OCI-LY3 (cell line): ENCODE measurements around the gene ALPK1.

ENCODE experiments used
- H2AFZ ChIP-seq: fragments of 200-600, 300-600 bp; shearing (Covaris generic); 2 replicates; pipeline ENCODE4 v1.6.0; 2014; ENCODE audit warnings: antibody characterized with exemption, low read depth, low read length
- H3K27ac ChIP-seq: fragments of 200-600, 300-600 bp; sonication (generic); 2 replicates; pipeline ENCODE4 v1.5.1; 2014; ENCODE audit warnings: mild to moderate bottlenecking, low read length, moderate library complexity, mixed read lengths
- H3K27me3 ChIP-seq: fragments of 200-600, 300-600 bp; sonication (generic); 2 replicates; pipeline ENCODE4 v1.6.1; 2014; ENCODE audit warnings: low read depth, low read length, mixed read lengths
- H3K36me3 ChIP-seq: fragments of 200-600, 300-600 bp; sonication (generic); replicated peaks from 2 replicates; pipeline ENCODE3; 2014; ENCODE audit warnings: low read depth, low read length, mixed read lengths
- H3K4me1 ChIP-seq: fragments of 300-600, 200-600 bp; sonication (generic); 2 replicates; pipeline ENCODE4 v1.6.1; 2014; ENCODE audit warnings: low read length, mixed read lengths
- H3K4me2 ChIP-seq: fragments of 200-600, 300-600 bp; sonication (generic); 2 replicates; pipeline ENCODE4 v1.6.1; 2014; ENCODE audit warnings: low read length, mixed read lengths
- H3K4me3 ChIP-seq: fragments of 300-600, 200-600 bp; sonication (generic); 2 replicates; pipeline ENCODE4 v1.5.1; 2014; ENCODE audit warnings: antibody characterized with exemption, mild to moderate bottlenecking, low read length, moderate library complexity
- H3K79me2 ChIP-seq: fragments of 300-600, 200-600 bp; shearing (Covaris generic); 2 replicates; pipeline ENCODE4 v1.6.1; 2014; ENCODE audit warnings: mild to moderate bottlenecking, low read length, mixed read lengths
- H3K9ac ChIP-seq: fragments of 300-600, 200-600 bp; shearing (Covaris generic); 2 replicates; pipeline ENCODE4 v1.6.0; 2014; ENCODE audit warnings: mild to moderate bottlenecking, low read length, moderate library complexity
- H3K9me3 ChIP-seq: fragments of 200-600, 300-600 bp; shearing (Covaris generic); 2 replicates; pipeline ENCODE4 v1.6.1; 2014; ENCODE audit warnings: low read length, mixed read lengths; ENCODE audit not compliant: insufficient read depth
- H4K20me1 ChIP-seq: fragments of 200-600, 300-600 bp; sonication (generic); 2 replicates; pipeline ENCODE4 v1.6.1; 2016; ENCODE audit warnings: low read length, mixed read lengths; ENCODE audit not compliant: insufficient read depth
- EZH2phosphoT487 ChIP-seq: fragments of 200-600 bp; shearing (Covaris generic); IDR thresholded peaks from 2 replicates; pipeline ENCODE4 v1.6.1; 2018; ENCODE audit warnings: antibody characterized with exemption, mixed run types, low read depth
- TF ChIP-seq, protein P1 (sequence below): fragments of 200-600, 300-600 bp; sonication (generic); IDR thresholded peaks from 2 replicates; pipeline ENCODE4 v1.5.1; 2014; ENCODE audit warnings: antibody characterized with exemption, low read length, low read depth

Gene ALPK1

DNA sequence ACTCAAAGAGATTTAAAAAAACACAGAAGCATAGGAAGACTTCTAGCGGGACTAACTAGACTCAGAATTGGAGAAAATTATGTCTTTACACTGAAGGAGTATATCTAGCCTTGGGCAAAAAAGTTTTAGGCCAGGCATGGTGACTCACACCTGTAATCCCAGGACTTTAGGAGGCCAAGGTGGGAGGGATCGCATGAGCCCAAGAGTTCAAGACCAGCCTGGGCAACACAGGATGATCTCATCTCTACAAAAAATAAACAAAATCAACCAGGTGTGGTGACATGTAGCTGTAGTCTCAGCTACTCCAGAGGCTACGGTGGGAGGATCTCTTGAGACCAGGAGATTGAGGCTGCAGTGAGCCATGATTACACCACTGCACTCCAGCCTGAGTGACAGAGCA, 119.3 kb downstream of the ALPK1 start:
- Histone ChIP-seq H4K20me1 (no peaks in the 10 kb centered on the region), H3K27me3 (no peaks in the 10 kb centered on the region), H2AFZ (no peak overlapping the region), H3K36me3 (no peaks in the 10 kb centered on the region), H3K27ac (no peak overlapping the region), H3K4me1 (no peaks in the 10 kb centered on the region), H3K4me3 (no peak overlapping the region), H3K79me2 (no peaks in the 10 kb centered on the region), H3K4me2 (no peak overlapping the region), H3K9ac (no peak overlapping the region), H3K9me3 (no peaks in the 10 kb centered on the region)
- TF ChIP-seq, protein P1, sequence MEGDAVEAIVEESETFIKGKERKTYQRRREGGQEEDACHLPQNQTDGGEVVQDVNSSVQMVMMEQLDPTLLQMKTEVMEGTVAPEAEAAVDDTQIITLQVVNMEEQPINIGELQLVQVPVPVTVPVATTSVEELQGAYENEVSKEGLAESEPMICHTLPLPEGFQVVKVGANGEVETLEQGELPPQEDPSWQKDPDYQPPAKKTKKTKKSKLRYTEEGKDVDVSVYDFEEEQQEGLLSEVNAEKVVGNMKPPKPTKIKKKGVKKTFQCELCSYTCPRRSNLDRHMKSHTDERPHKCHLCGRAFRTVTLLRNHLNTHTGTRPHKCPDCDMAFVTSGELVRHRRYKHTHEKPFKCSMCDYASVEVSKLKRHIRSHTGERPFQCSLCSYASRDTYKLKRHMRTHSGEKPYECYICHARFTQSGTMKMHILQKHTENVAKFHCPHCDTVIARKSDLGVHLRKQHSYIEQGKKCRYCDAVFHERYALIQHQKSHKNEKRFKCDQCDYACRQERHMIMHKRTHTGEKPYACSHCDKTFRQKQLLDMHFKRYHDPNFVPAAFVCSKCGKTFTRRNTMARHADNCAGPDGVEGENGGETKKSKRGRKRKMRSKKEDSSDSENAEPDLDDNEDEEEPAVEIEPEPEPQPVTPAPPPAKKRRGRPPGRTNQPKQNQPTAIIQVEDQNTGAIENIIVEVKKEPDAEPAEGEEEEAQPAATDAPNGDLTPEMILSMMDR, result no peak
- TF ChIP-seq EZH2phosphoT487, result no peak

DNA sequence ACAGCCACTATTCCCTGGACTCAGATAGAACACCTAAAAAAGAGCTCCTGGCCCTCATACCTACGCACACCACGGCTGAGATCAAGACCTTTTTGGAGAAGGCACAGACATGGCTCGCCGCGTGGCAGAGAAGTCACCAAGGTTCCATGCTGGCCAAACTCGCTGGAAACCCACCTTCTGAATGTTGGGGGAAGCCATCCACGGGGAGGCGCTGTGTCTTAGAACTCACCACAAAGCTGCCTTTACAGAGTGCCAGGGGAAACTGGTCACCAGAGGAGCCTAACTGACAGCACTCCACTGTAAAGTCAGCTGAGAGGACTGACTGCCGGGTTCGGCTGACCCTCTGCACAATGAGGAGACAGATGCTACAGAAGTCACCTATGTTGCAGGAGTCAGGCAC, 120.9 kb downstream of the ALPK1 start:
- H3K9me3 ChIP-seq, result no peaks in the 10 kb centered on the region
- H3K79me2 ChIP-seq, result no peaks in the 10 kb centered on the region
- TF ChIP-seq, protein P1, result no peak
- no peak for TF ChIP-seq EZH2phosphoT487
- no peak overlapping the region for H2AFZ ChIP-seq
- no peak overlapping the region for H3K4me3 ChIP-seq
- H3K27ac ChIP-seq, result no peak overlapping the region
- H4K20me1 ChIP-seq, result no peaks in the 10 kb centered on the region
- no peaks in the 10 kb centered on the region for H3K27me3 ChIP-seq
- no peak overlapping the region for H3K9ac ChIP-seq
- no peak overlapping the region for H3K4me2 ChIP-seq
- no peaks in the 10 kb centered on the region for H3K36me3 ChIP-seq
- no peaks in the 10 kb centered on the region for H3K4me1 ChIP-seq

DNA sequence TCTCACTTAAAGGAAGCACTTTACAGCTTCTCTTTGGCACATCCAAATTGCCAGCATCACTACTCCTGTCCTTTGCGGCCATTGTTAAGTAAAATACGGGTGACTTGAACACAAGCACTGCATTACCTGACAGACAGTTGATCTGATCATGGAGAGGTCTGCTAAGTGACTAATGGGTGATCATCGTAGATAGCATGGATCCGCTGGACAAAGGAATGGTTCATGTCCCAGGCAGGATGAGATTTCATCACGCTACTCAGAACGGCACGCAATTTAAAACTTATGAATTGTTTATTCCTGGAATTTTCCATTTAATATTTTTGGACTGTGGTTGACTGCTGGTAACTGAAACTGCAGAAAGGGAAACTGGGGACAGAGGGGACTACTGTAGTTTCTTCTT, 124.7 kb downstream of the ALPK1 start:
- Histone ChIP-seq H3K9me3 (no peaks in the 10 kb centered on the region), H3K9ac (no peak overlapping the region), H4K20me1 (no peaks in the 10 kb centered on the region), H3K79me2 (no peaks in the 10 kb centered on the region), H3K4me2 (no peak overlapping the region), H3K27me3 (no peaks in the 10 kb centered on the region), H3K4me1 (no peaks in the 10 kb centered on the region), H2AFZ (no peak overlapping the region), H3K4me3 (no peak overlapping the region), H3K27ac (no peak overlapping the region), H3K36me3 (no peaks in the 10 kb centered on the region)
- TF ChIP-seq, protein P1, result no peak
- no peak for TF ChIP-seq EZH2phosphoT487

DNA sequence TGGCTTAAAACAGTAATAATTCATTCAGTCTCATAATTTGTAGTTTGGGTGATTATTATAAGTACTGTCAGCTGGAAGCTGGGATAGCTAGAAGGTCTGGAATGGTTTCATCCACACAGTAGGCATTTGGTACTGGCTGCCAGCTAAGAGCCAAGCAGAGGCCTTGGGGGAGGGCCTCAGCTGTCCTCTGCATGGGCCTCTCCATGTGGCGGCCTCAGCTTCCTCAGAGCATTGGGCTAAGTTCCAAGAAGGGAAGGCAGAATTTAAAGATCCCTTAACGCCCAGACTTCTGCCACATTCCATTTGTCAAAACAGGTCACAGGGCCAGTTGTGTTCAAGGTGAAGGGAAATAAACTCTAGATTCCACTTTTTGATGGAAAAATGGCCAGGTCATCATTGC, 125.5 kb downstream of the ALPK1 start:
- Histone ChIP-seq H2AFZ (no peak overlapping the region), H3K79me2 (no peaks in the 10 kb centered on the region), H3K4me3 (no peak overlapping the region), H3K9ac (no peak overlapping the region), H3K9me3 (no peaks in the 10 kb centered on the region), H3K4me2 (no peak overlapping the region), H4K20me1 (no peaks in the 10 kb centered on the region), H3K27me3 (no peaks in the 10 kb centered on the region), H3K4me1 (no peaks in the 10 kb centered on the region), H3K27ac (no peak overlapping the region), H3K36me3 (no peaks in the 10 kb centered on the region)
- no peak for TF ChIP-seq EZH2phosphoT487
- TF ChIP-seq, protein P1, result no peak
